NCI-H510A (cell line): ENCODE results near the gene TBC1D8.

Experiments used
- DNase-seq: peaks from one replicate; lab custom pipeline; 2025; lab: John Stamatoyannopoulos, UW

The TBC1D8 gene

GRCh38 chr2:101026923-101027469 lies 124.2 kb downstream of the TBC1D8 start:
- DNase-seq = no peak

GRCh38 chr2:101026253-101026701 lies 124.9 kb downstream of the TBC1D8 start:
- no peak for DNase-seq

- DNase-seq = no peak
These were observed 125.6 kb downstream of the TBC1D8 start for GRCh38 chr2:101025561-101025960.

GRCh38 chr2:101023327-101024107 lies 127.7 kb downstream of the TBC1D8 start:
- DNase-seq = no peak

- no peak for DNase-seq
These were observed 129.0 kb downstream of the TBC1D8 start for GRCh38 chr2:101022221-101022620.

- no peak for DNase-seq
These were observed 132.2 kb downstream of the TBC1D8 start for GRCh38 chr2:101018934-101019333.

- no peak for DNase-seq
These were observed 133.8 kb downstream of the TBC1D8 start for GRCh38 chr2:101017371-101017770.

GRCh38 chr2:101014264-101014857 lies 136.8 kb downstream of the TBC1D8 start:
- DNase-seq = no peak

GRCh38 chr2:101012706-101013181 lies 138.4 kb downstream of the TBC1D8 start:
- DNase-seq = no peak

- DNase-seq = no peak
These were observed 139.0 kb downstream of the TBC1D8 start for GRCh38 chr2:101012054-101012705.

GRCh38 chr2:101011152-101011551 lies 140.0 kb downstream of the TBC1D8 start:
- no peak for DNase-seq

GRCh38 chr2:101007415-101008345 lies 143.5 kb downstream of the TBC1D8 start:
- no peak for DNase-seq

- no peak for DNase-seq
These were observed 145.0 kb downstream of the TBC1D8 start for GRCh38 chr2:101006065-101006715.

- no peak for DNase-seq
These were observed 146.4 kb downstream of the TBC1D8 start for GRCh38 chr2:101004620-101005325.

GRCh38 chr2:101003278-101003775 lies 147.9 kb downstream of the TBC1D8 start:
- DNase-seq = no peak

GRCh38 chr2:101002562-101003277 lies 148.5 kb downstream of the TBC1D8 start:
- DNase-seq = no peak

- DNase-seq = peak; percentile 91
These were observed 149.3 kb downstream of the TBC1D8 start, which contains the start of gene RPL31 for GRCh38 chr2:101001691-101002561. Gene RPL31, plus strand, starts transcription at chr2:101002289. Its CDS starts 413 bp downstream, at chr2:101002702.

- no peak for DNase-seq
These were observed 151.2 kb downstream of the TBC1D8 start for GRCh38 chr2:100999995-101000394.
